ENCODE measurements around the gene SLIT3. TPM values are rescaled to one million over a fixed set of nuclear protein-coding genes. Genes with fewer than 3 reads are reported as not detected.

SLIT3 gene
- total RNA-seq, 1 experiment from 2014 or later = 2.0 TPM

- Histone ChIP-seq H3K36me3 (no peaks in the 10 kb centered on the region), H3K9me3 (replicated peaks) (no peaks in the 10 kb centered on the region), H3K4me3 (no peak overlapping the region), H3K4me1 (no peaks in the 10 kb centered on the region), H3K27me3 (no peaks in the 10 kb centered on the region), H3K27ac (no peak overlapping the region)
- DNase-seq = no peak
Observed at GRCh38 chr5:168827636-168828035, 473.3 kb downstream of the SLIT3 start.

DNA sequence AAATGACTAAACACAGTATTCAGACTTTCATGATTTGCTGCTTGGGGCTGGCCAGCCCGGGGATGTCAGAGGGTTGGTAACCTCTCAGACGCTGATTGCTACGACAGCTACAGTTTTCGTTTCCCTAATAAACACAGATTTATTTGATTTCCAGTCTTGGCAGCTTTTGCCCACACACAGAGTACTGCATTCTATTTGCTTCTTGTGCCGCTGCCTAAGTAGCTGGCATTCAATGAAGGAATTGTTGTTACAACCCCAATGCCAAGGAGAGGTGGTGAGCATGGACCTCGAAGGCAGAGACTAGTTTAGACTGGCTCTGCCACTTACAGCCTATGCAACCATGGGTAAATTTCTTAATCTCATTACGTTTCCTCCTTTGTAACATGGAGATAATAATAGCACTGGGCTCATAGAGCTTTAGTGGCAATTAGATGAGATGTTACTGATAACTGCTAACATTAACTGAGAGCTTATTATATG, 474.7 kb downstream of the SLIT3 start:
- DNase-seq = no peak
- no peaks in the 10 kb centered on the region for H3K27me3 ChIP-seq
- no peaks in the 10 kb centered on the region for H3K36me3 ChIP-seq

DNA sequence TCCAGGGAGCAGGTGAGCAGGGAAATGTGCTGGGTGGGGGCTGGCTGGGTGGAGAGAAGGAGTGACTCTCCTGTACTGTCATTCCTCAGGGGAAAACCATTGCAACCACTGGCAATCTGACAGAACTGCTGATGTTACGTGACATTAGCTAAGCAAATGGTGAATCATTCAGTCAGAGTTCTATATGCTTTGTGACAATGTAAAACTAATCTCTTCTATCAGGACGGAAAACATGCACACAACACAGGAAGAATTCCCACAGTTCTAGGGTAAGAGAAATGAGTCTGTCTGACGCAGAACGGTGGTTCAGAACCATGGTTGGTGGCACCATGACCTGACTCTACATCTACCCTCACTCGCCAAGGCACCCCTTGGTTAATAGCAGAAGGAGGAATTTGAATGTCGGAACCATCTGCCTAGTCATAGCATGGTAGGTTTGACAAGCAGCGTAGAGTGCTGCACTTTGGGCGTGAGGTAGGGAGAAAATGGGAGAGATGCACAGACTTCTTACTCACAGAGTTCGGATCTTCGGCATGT, 478.1 kb downstream of the SLIT3 start:
- no peaks in the 10 kb centered on the region for H3K36me3 ChIP-seq

More for the DNA sequence above, 474.7 kb downstream of the SLIT3 start:
- H3K9me3 ChIP-seq (replicated peaks) = no peaks in the 10 kb centered on the region
- H3K4me1 ChIP-seq = no peaks in the 10 kb centered on the region
- H3K4me3 ChIP-seq = no peak overlapping the region
- no peak overlapping the region for H3K27ac ChIP-seq

GRCh38 chr5:168822248-168822744, 478.6 kb downstream of the SLIT3 start:
- no peak for DNase-seq
- Histone ChIP-seq H3K27me3 (no peaks in the 10 kb centered on the region), H3K4me3 (no peak overlapping the region), H3K4me1 (no peaks in the 10 kb centered on the region), H3K36me3 (no peaks in the 10 kb centered on the region), H3K27ac (no peak overlapping the region), H3K9me3 (replicated peaks) (no peaks in the 10 kb centered on the region)

More for the DNA sequence above, 478.1 kb downstream of the SLIT3 start:
- Histone ChIP-seq H3K4me1 (no peaks in the 10 kb centered on the region), H3K27ac (no peak overlapping the region), H3K4me3 (no peak overlapping the region), H3K27me3 (no peaks in the 10 kb centered on the region), H3K9me3 (replicated peaks) (no peaks in the 10 kb centered on the region)
- no peak for DNase-seq

DNA sequence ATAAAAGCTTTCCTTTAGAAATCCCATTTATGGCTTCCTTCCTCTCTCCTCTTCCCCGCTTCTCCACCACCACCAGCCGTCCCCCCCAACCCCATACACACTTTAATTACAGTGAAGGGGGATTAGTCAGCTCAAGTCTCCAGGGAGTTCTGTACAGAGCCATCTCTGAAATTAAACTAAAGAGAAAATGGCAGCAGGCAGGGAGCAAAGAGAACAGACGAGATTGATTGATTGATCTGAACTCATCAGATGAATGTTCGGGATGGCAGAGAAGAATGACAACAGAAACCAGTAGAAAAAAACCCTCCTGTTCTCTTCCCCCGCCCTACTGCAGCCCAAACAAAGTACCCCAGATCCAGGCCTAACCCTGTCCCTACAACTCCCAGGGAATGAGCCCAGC, 480.1 kb downstream of the SLIT3 start:
- Histone ChIP-seq H3K9me3 (replicated peaks) (no peaks in the 10 kb centered on the region), H3K27me3 (no peaks in the 10 kb centered on the region), H3K36me3 (no peaks in the 10 kb centered on the region), H3K27ac (no peak overlapping the region), H3K4me1 (no peaks in the 10 kb centered on the region), H3K4me3 (no peak overlapping the region)
- no peak for DNase-seq

DNA sequence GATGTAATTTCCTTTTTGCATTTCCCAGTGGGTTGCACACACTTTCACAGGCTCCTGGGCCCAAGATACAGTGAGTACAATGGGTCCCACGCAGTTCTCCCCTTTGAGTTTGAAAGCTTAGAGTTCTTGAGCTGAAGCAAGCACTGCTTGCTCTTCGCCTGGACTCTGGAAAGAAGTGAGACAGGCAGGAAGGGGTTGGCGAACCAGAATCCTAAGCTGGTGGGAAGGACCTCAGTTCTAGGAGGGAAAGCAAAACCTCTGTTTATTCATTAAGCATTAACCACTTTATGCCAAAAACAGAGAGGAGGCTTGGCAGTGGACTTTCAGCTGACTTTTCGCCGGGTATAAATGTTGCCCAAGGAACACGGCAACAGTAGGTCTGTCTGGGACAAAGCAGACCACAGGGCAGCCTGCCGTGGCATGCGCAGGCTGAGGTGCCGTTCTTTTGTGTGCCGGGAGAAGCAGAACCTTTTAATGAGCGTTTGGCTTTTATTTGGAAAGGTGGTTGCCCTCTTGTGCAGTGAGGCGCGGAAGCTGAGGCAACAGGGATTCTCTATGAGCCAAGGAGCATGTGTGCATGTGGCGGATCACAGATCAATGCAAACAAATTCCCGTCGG, 481.8 kb downstream of the SLIT3 start:
- H3K9me3 ChIP-seq (replicated peaks) = no peaks in the 10 kb centered on the region
- no peaks in the 10 kb centered on the region for H3K4me1 ChIP-seq
- no peak for DNase-seq
- no peaks in the 10 kb centered on the region for H3K36me3 ChIP-seq
- no peak overlapping the region for H3K27ac ChIP-seq
- no peaks in the 10 kb centered on the region for H3K27me3 ChIP-seq
- H3K4me3 ChIP-seq = no peak overlapping the region

GRCh38 chr5:168818558-168818957, 482.4 kb downstream of the SLIT3 start:
- Histone ChIP-seq H3K4me3 (no peak overlapping the region), H3K27me3 (no peaks in the 10 kb centered on the region), H3K36me3 (no peaks in the 10 kb centered on the region), H3K9me3 (replicated peaks) (no peaks in the 10 kb centered on the region), H3K4me1 (no peaks in the 10 kb centered on the region), H3K27ac (no peak overlapping the region)
- no peak for DNase-seq

GRCh38 chr5:168817591-168817990, 483.3 kb downstream of the SLIT3 start:
- Histone ChIP-seq H3K27ac (no peak overlapping the region), H3K9me3 (replicated peaks) (no peaks in the 10 kb centered on the region), H3K4me3 (no peak overlapping the region), H3K36me3 (no peaks in the 10 kb centered on the region), H3K27me3 (no peaks in the 10 kb centered on the region), H3K4me1 (no peaks in the 10 kb centered on the region)
- DNase-seq = no peak

DNA sequence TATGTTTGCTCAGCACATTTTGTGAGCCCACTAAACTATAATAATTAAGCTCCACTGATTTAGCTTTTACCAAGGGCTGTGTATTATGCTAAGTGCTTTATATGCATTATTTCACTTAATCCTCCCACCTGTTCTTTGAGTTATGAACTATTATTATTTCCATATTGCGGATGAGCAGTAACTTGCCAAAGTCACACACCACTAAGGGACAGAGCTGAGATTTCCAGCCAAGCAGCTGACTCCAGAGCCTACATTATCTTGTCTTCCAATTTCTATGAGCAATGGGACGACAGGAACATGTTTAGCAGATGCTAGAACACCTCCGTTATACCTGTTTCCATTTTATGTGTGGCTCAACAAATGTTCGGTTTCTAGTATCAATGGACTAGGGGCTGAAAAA, 484.3 kb downstream of the SLIT3 start:
- H3K27me3 ChIP-seq = no peaks in the 10 kb centered on the region
- no peaks in the 10 kb centered on the region for H3K9me3 ChIP-seq (replicated peaks)
- H3K36me3 ChIP-seq = no peaks in the 10 kb centered on the region
- no peak overlapping the region for H3K27ac ChIP-seq
- H3K4me1 ChIP-seq = no peaks in the 10 kb centered on the region
- no peak overlapping the region for H3K4me3 ChIP-seq
- no peak for DNase-seq

DNA sequence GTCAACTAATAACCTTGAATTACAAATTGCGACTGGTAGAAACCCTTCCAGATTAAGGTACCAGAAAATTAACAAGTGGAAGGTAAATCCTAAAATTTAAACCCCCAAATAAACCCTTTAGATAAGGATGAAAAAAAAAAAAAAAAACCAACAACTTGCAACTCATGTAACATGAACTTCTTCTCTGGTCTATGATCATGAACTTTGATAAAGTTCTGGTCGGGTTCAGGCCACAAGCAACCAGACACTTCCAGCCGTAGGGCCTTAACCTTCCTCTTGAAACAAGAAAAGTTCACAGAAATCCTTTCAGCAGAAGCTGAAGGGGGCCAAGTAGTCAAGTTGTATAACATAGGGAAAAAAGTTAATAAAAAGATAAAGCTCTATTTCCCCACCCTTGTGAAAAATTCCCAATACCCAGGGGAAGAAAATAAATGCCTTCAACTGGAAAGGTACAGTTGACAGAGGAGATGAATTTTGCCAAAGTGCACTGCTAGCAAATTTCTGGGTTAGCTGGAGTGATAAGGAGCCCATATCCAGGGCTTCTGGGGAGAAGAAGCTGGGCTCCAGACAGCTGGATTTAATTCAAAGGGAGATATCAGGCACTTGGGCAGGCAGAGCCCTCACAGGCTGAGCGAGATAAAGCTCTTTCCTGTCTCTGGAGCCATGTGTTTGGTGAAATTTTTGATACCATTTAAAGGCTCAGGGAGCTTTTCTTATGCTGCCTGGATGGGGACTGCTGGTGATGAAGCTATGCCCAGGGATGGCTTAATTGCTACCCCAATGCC, 487.6 kb downstream of the SLIT3 start:
- Histone ChIP-seq H3K4me1 (no peaks in the 10 kb centered on the region), H3K27ac (no peak overlapping the region), H3K36me3 (no peaks in the 10 kb centered on the region), H3K27me3 (no peaks in the 10 kb centered on the region), H3K4me3 (no peak overlapping the region), H3K9me3 (replicated peaks) (no peaks in the 10 kb centered on the region)
- DNase-seq = no peak

GRCh38 chr5:168810641-168811040, 490.3 kb downstream of the SLIT3 start:
- DNase-seq = no peak
- Histone ChIP-seq H3K36me3 (no peaks in the 10 kb centered on the region), H3K9me3 (replicated peaks) (no peaks in the 10 kb centered on the region), H3K27me3 (no peaks in the 10 kb centered on the region), H3K4me1 (no peaks in the 10 kb centered on the region), H3K27ac (no peak overlapping the region), H3K4me3 (no peak overlapping the region)

DNA sequence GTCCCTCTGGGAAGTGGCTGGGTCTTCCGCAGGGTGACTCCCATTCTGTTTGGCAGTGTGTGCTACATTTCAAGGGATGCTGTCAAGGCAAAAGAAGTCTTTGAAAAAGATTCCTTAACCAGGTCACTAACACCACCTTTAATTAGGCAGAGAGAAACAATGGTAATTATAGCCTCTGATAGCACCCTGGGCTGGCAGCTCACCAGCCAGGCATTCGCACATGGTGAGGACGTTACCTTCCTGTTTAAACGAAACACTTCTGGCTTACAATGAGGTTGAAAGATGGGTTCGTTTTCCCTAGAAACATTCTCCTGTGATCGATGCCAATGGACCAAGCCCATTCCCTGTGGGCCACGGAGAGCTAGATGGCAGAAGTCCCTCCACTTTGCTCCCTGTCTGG, 491.7 kb downstream of the SLIT3 start:
- Histone ChIP-seq H3K27me3 (no peaks in the 10 kb centered on the region), H3K4me3 (no peak overlapping the region), H3K36me3 (no peaks in the 10 kb centered on the region), H3K9me3 (replicated peaks) (no peaks in the 10 kb centered on the region), H3K4me1 (no peaks in the 10 kb centered on the region), H3K27ac (no peak overlapping the region)
- DNase-seq = no peak

DNA sequence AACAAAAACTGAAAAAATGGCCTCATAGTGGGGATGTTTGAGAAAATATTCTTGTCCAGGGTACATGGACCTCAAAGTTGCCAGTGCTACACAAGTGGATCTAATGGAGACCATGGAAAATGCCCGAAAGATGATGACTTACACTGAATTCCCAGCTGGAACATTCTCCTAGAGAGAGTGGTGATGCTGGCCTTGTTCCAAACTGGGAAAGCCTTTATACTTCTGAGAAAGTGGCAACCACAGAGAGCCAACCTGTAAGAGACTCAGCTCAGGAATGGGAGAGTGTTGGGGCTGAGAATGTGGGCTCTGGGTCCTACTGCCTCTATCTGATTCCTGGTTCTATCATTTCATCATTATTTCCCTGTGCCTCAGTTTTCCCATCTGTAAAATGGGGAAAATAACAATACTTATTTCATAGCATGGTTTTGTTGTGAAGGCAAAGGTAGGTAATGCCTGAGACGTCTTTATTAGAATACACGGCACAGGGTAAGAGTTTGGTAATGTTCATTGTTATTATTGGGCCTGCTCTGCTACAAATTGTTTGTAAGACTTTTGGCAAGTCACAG, 492.8 kb downstream of the SLIT3 start:
- no peak for DNase-seq
- H3K36me3 ChIP-seq = no peaks in the 10 kb centered on the region
- H3K9me3 ChIP-seq (replicated peaks) = no peaks in the 10 kb centered on the region
- no peaks in the 10 kb centered on the region for H3K4me1 ChIP-seq
- no peak overlapping the region for H3K4me3 ChIP-seq
- no peaks in the 10 kb centered on the region for H3K27me3 ChIP-seq
- no peak overlapping the region for H3K27ac ChIP-seq

DNA sequence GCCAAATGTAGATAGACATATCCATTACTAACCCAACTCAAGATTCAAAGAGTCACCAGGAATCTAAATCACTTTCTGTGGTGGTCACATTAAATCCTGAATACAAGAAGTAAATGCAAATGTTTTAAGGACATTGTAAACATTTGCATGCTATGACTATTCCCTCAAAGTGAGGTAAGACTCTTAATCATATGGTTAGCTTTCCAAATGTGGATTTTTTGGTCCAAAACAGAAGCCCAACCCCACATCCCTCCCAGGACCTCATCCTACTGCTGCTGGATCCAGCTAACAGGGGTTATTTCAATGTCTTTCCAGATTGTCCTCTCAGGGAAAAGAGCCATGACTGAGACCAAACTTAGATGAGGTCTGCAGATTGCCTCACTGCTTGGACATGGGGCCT, 493.7 kb downstream of the SLIT3 start:
- Histone ChIP-seq H3K4me3 (no peak overlapping the region), H3K9me3 (replicated peaks) (no peaks in the 10 kb centered on the region), H3K36me3 (no peaks in the 10 kb centered on the region), H3K27ac (no peak overlapping the region), H3K4me1 (no peaks in the 10 kb centered on the region), H3K27me3 (no peaks in the 10 kb centered on the region)
- no peak for DNase-seq

GRCh38 chr5:168803541-168803940, 497.4 kb downstream of the SLIT3 start:
- no peaks in the 10 kb centered on the region for H3K36me3 ChIP-seq
- H3K4me3 ChIP-seq = no peak overlapping the region
- no peaks in the 10 kb centered on the region for H3K27me3 ChIP-seq
- H3K27ac ChIP-seq = no peak overlapping the region
- no peaks in the 10 kb centered on the region for H3K9me3 ChIP-seq (replicated peaks)
- DNase-seq = no peak
- H3K4me1 ChIP-seq = no peaks in the 10 kb centered on the region
